ENCODE measurements around the gene CKS2.
A peak's percentile ranks its signal among the peaks of the same experiment; 100 is the strongest.

Gene CKS2

GRCh38 chr9:89361816-89362646 lies 51.0 kb downstream of the CKS2 start:
- Histone ChIP-seq H3K36me3 (peaks cover 42% of the 10 kb centered on the region), H3K4me3 (ENCODE audit: low read depth, low read length) (no peak overlapping the region), H3K27me3 (ENCODE audit: insufficient read depth, low read depth, severe bottlenecking) (no peaks in the 10 kb centered on the region), H3K9me3 (ENCODE audit: severe bottlenecking) (no peaks in the 10 kb centered on the region), H3K27ac (no peak overlapping the region)
- no peak for TF ChIP-seq CTCF (IDR thresholded peaks at IDR 0.05; ENCODE audit: low read depth, low read length)
- DNase-seq: no peak

GRCh38 chr9:89362647-89363310 lies 51.8 kb downstream of the CKS2 start:
- no peak for DNase-seq
- Histone ChIP-seq H3K27me3 (ENCODE audit: insufficient read depth, low read depth, severe bottlenecking) (no peaks in the 10 kb centered on the region), H3K9me3 (ENCODE audit: severe bottlenecking) (no peaks in the 10 kb centered on the region), H3K4me3 (ENCODE audit: low read depth, low read length) (no peak overlapping the region), H3K27ac (no peak overlapping the region), H3K36me3 (peaks cover 37% of the 10 kb centered on the region)
- no peak for TF ChIP-seq CTCF (IDR thresholded peaks at IDR 0.05; ENCODE audit: low read depth, low read length)

- Histone ChIP-seq H3K36me3 (peaks cover 34% of the 10 kb centered on the region), H3K27ac (no peak overlapping the region)
- no peak for TF ChIP-seq CTCF (IDR thresholded peaks at IDR 0.05; ENCODE audit: low read depth, low read length)
Measured at GRCh38 chr9:89363311-89363670, 52.3 kb downstream of the CKS2 start.

GRCh38 chr9:89363921-89364665 lies 53.1 kb downstream of the CKS2 start:
- H3K27ac ChIP-seq: peak overlapping the region; percentile 59
- H3K27me3 ChIP-seq (ENCODE audit: insufficient read depth, low read depth, severe bottlenecking): no peaks in the 10 kb centered on the region
- peaks cover 26% of the 10 kb centered on the region for H3K36me3 ChIP-seq
- DNase-seq: no peak
- no peak overlapping the region for H3K4me3 ChIP-seq (ENCODE audit: low read depth, low read length)
- TF ChIP-seq CTCF (IDR thresholded peaks at IDR 0.05; ENCODE audit: low read depth, low read length): no peak
- no peaks in the 10 kb centered on the region for H3K9me3 ChIP-seq (ENCODE audit: severe bottlenecking)

More at GRCh38 chr9:89363311-89363670, 52.3 kb downstream of the CKS2 start:
- Histone ChIP-seq H3K9me3 (ENCODE audit: severe bottlenecking) (no peaks in the 10 kb centered on the region), H3K27me3 (ENCODE audit: insufficient read depth, low read depth, severe bottlenecking) (no peaks in the 10 kb centered on the region), H3K4me3 (ENCODE audit: low read depth, low read length) (no peak overlapping the region)
- DNase-seq: no peak

- peak; percentile 72 for DNase-seq
- no peak for TF ChIP-seq CTCF (IDR thresholded peaks at IDR 0.05; ENCODE audit: low read depth, low read length)
- Histone ChIP-seq H3K36me3 (peaks cover 21% of the 10 kb centered on the region), H3K27ac (peak overlapping the region; percentile 59), H3K4me3 (ENCODE audit: low read depth, low read length) (no peak overlapping the region), H3K9me3 (ENCODE audit: severe bottlenecking) (no peaks in the 10 kb centered on the region), H3K27me3 (ENCODE audit: insufficient read depth, low read depth, severe bottlenecking) (no peaks in the 10 kb centered on the region)
Measured at GRCh38 chr9:89364666-89365531, 53.9 kb downstream of the CKS2 start.

Data from WERI-Rb-1 (cell line).